GM12875 (cell line): ENCODE measurements around the gene EEF2K.
"Not testable (repeated sequence)": the region's sequence is repeated elsewhere in the genome, so short reads cannot be mapped to it uniquely, and the experiment has no call there.

ENCODE experiments used
- H3K4me3 ChIP-seq: one replicate; pipeline ENCODE4 v1.5.1; 2011; ENCODE audit warnings: low read depth, low read length, control low read depth
- CTCF ChIP-seq: IDR thresholded peaks from 2 replicates; pipeline ENCODE4 v1.5.1; 2011; ENCODE audit warnings: low read depth, mild to moderate bottlenecking, control low read depth, inconsistent platforms, low read length, moderate library complexity, borderline replicate concordance; ENCODE audit not compliant: insufficient read depth

The EEF2K gene

GRCh38 chr16:22213236-22213635 lies 7.2 kb downstream of the EEF2K start:
- no peak overlapping the region for H3K4me3 ChIP-seq
- TF ChIP-seq CTCF = no peak

- no peak for TF ChIP-seq CTCF
- no peak overlapping the region for H3K4me3 ChIP-seq
These were observed 7.7 kb downstream of the EEF2K start for GRCh38 chr16:22213801-22214200.

DNA sequence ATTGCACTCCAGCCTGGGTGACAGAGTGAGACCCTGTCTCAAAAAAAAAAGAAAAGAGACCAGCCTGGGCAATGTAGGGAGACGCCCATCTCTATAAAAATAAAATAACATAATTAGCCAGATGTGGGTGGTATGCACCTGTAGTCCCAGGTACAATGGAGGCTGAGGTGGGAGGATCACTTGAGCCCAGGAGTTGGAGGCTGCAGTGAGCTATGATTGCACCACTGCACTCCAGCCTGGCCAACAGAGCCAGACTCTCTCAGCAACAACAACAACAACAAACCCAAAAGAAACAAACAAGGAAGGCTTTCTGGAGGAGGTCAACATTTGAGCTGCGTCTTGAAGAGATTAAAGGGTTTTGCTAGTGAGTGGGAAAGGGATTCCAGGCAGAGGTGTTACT lies 8.3 kb downstream of the EEF2K start:
- TF ChIP-seq CTCF = no peak
- no peak overlapping the region for H3K4me3 ChIP-seq

DNA sequence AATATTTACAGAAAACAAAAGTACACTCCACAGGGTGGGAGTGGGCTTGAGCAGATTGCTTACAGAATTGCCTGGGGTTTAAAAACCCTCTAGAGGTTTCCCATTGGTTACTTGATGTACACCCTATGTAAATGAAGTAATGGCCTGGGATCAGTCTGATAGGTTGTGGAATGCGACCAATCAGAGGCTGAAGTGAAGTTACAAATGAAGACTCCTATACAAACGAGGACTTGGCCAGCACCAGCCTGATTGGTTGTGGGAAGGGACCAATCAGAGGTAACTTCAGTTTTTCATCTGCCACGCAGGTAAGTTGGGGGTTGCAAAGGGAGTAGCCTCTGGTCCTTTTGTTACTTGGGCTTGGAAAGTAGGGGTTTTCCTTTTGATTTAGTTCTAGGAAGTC lies 8.8 kb downstream of the EEF2K start:
- TF ChIP-seq CTCF = no peak

DNA sequence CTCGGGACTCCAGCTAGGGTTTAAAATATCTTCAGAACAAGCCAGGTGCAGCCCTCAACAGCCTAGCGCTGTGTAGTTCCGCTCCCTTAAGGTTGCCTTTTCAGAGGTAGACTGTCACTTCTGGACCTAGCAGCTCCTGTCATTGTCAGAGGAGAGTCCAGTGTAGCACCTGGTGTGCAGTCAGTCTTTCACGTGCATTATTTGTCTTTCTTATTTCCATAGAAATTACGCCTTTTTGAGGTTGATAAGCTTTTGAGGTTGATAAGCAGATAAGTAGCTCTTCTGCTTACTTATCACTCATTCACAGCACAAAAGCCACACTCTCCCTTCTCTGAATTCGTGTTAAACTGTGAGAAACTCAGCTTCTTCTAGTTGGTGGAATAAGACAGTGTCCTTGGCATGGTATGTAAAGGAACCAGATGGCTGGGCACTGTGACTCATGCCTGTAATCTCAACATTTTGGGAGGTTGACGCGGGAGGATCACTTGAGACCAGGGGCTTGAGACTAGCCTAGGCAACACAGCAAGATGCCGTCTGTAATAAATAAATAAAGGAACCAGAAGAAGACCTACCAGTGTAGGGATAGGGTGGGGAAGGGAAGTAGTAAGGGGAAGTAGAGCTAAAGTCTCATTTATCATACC lies 10.2 kb downstream of the EEF2K start:
- no peak for TF ChIP-seq CTCF
- H3K4me3 ChIP-seq = no peak overlapping the region

More for the DNA sequence above, 8.8 kb downstream of the EEF2K start:
- H3K4me3 ChIP-seq = no peak overlapping the region

DNA sequence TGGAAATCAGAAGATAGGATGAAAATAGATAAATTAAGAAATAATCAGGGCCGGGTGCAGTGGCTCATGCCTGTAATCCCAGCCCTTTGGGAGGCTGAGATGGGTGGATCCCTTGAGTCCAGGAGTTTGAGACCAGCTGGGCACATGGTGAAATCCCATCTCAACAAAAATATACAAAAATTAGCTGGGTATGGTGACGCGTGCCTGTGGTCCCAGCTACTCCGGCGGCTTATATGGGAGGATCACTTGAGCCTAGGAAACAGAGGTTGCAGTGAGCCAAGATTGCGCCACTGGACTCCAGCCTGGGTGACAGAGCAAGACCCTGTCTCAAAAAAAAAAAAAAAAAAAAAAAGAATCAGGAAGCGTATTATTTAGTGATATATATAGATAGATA lies 10.8 kb downstream of the EEF2K start:
- not testable (repeated sequence) for H3K4me3 ChIP-seq

DNA sequence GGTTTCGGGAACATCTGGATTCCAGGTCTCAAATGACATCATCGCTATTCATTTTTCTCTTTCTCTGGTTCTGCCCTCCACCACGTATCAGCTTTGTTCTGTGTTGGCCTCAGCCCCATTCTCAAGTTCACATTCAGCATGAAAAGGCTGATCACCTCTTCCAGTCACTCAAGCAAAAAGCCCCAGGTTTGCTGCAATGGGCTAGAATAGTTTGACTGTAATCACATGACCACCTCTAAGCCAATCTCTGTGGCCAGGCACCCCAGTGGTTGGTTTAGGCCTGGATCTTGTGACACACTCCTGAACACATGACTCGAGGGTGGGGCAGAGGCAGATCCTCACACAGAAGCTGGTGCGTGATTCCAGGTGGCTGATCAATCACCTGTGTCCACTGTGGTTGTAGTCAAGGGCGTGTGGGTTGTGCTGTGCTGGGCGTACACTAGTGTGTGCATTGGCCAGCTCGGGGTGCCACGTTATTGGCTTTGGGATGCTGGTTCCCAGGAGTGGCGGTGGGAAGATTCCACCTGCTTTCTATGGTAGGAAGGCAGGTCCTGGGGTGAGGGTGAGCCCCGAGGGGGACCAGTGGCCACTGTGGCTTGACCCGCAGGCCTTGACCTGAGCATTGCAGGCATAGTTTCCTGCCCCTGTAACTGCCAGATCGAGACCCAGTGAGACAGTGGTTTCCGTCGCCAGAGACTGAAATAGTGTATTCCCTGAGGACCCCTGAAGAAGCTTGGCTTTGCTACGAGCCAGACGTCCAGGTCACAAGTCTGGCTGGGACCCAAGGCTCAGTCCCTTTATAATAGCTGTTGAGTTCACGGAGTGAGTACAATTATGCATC lies 12.0 kb downstream of the EEF2K start:
- no peak for TF ChIP-seq CTCF

More for the DNA sequence above, 12.0 kb downstream of the EEF2K start:
- H3K4me3 ChIP-seq = no peak overlapping the region
